Measurements from ENCODE around the gene LCP1.

The LCP1 gene

DNA sequence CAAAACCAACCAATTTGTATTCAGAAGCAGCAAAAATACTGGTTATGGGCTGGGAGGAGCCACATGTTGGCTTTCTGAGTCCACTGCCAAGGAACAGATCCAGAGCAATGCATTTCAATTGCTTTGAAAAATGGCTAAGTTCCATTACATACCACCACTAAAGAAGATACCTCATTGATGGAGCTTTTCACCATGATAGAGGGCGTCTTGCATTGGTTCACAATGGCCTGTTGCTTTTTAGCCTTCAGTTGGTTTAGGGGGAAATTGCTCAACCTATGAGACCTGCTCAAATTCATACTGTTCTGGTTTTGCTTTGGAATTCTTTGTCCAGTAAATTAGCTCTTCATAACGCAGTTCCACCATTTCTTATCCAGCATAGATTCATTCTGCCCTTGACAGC lies 55.9 kb downstream of the LCP1 start:
- TF ChIP-seq, protein P1, sequence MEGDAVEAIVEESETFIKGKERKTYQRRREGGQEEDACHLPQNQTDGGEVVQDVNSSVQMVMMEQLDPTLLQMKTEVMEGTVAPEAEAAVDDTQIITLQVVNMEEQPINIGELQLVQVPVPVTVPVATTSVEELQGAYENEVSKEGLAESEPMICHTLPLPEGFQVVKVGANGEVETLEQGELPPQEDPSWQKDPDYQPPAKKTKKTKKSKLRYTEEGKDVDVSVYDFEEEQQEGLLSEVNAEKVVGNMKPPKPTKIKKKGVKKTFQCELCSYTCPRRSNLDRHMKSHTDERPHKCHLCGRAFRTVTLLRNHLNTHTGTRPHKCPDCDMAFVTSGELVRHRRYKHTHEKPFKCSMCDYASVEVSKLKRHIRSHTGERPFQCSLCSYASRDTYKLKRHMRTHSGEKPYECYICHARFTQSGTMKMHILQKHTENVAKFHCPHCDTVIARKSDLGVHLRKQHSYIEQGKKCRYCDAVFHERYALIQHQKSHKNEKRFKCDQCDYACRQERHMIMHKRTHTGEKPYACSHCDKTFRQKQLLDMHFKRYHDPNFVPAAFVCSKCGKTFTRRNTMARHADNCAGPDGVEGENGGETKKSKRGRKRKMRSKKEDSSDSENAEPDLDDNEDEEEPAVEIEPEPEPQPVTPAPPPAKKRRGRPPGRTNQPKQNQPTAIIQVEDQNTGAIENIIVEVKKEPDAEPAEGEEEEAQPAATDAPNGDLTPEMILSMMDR (IDR thresholded peaks at IDR 0.05; ENCODE audit: low read depth, low read length) = no peak
- no peak for DNase-seq (ENCODE audit: extremely low read depth, low read depth)

- TF ChIP-seq, protein P1 (IDR thresholded peaks at IDR 0.05; ENCODE audit: low read depth, low read length) = no peak
- DNase-seq (ENCODE audit: extremely low read depth, low read depth) = no peak
Measured at GRCh38 chr13:46124967-46125933, 56.7 kb downstream of the LCP1 start.

- DNase-seq (ENCODE audit: extremely low read depth, low read depth) = no peak
- TF ChIP-seq, protein P1 (IDR thresholded peaks at IDR 0.05; ENCODE audit: low read depth, low read length) = no peak
Measured at GRCh38 chr13:46124531-46124966, 57.4 kb downstream of the LCP1 start.

DNA sequence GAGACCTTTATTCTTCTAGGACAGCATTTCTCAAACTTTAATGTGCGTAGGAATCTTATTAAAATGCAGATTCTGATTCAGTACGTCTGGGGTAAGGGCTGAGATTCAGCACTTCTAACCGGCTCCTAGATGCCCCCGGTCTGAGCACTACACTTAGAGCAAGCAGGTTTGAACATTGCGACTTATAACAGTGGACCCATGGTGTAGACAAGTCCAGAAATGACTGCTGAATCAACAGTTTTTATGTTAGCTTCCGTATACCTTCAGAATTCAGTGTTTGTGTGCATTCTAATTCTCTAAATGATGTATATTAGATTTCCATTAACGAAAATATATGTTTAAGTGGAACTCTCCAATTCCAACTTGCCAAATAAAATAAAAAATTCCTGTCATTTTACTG lies 59.7 kb downstream of the LCP1 start:
- no peak for DNase-seq (ENCODE audit: extremely low read depth, low read depth)
- TF ChIP-seq, protein P1 (IDR thresholded peaks at IDR 0.05; ENCODE audit: low read depth, low read length) = no peak

DNA sequence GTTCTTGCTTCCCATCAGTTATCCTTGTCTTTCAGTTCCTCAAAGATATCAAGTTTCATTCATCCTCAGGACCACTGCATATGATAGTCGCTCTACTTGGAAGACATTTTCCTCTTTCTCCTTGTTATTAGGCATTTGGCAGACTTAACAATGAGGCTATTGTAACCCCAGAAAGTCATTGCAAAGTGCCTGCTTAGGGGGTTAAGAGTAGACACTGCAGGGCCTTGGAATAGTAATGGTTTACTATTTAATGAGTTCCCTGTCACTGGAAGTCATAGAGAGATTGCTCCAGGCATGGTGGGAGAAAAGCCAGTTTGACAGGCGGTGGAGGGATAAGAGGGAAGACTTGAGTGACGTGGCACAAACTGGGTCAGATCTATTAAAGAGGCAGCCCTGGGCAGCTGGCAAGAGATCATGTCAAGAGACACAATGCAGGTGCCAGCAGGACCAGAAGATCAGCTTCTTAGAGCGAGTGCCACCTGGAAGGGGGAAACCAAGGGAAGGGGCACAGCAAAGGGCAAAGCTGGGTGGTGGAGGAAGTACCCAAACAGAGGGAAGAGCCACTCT lies 60.3 kb downstream of the LCP1 start:
- DNase-seq (ENCODE audit: extremely low read depth, low read depth) = no peak
- TF ChIP-seq, protein P1 (IDR thresholded peaks at IDR 0.05; ENCODE audit: low read depth, low read length) = no peak

GRCh38 chr13:46121033-46121432 lies 60.9 kb downstream of the LCP1 start:
- TF ChIP-seq, protein P1 (IDR thresholded peaks at IDR 0.05; ENCODE audit: low read depth, low read length) = no peak
- DNase-seq (ENCODE audit: extremely low read depth, low read depth) = no peak

Measured in AG09319 (cell line).